HUES48 (cell line): ENCODE results near the gene BCAS1.

ENCODE experiments used
- H3K27ac ChIP-seq: one replicate; pipeline ENCODE4 v1.7.0; 2013; ENCODE audit warnings: low read depth, low read length, inconsistent platforms
- H3K27me3 ChIP-seq: 2 replicates; pipeline ENCODE4 v1.6.1; 2013; ENCODE audit warnings: mild to moderate bottlenecking, low read length; ENCODE audit not compliant: control insufficient read depth, insufficient read depth
- H3K36me3 ChIP-seq: 2 replicates; pipeline ENCODE4 v1.6.1; 2013; ENCODE audit warnings: low read length; ENCODE audit not compliant: control insufficient read depth, insufficient read depth
- H3K4me1 ChIP-seq: 2 replicates; pipeline ENCODE4 v1.6.1; 2013; ENCODE audit warnings: mild to moderate bottlenecking, low read length; ENCODE audit not compliant: control insufficient read depth, insufficient read depth
- H3K4me3 ChIP-seq: 2 replicates; pipeline ENCODE4 v1.5.1; 2013; ENCODE audit warnings: mild to moderate bottlenecking, low read depth, low read length
- H3K9ac ChIP-seq: 2 replicates; pipeline ENCODE4 v1.6.1; 2013; ENCODE audit warnings: mild to moderate bottlenecking, low read depth, low read length, moderate library complexity
- H3K9me3 ChIP-seq: 2 replicates; pipeline ENCODE4 v1.6.1; 2013; ENCODE audit warnings: low read length; ENCODE audit not compliant: control insufficient read depth, insufficient read depth

The BCAS1 gene

GRCh38 chr20:53900380-53900999, 169.9 kb downstream of the BCAS1 start:
- peaks cover 42% of the 10 kb centered on the region for H3K4me1 ChIP-seq
- H3K27ac ChIP-seq: peak overlapping the region; percentile 52

DNA sequence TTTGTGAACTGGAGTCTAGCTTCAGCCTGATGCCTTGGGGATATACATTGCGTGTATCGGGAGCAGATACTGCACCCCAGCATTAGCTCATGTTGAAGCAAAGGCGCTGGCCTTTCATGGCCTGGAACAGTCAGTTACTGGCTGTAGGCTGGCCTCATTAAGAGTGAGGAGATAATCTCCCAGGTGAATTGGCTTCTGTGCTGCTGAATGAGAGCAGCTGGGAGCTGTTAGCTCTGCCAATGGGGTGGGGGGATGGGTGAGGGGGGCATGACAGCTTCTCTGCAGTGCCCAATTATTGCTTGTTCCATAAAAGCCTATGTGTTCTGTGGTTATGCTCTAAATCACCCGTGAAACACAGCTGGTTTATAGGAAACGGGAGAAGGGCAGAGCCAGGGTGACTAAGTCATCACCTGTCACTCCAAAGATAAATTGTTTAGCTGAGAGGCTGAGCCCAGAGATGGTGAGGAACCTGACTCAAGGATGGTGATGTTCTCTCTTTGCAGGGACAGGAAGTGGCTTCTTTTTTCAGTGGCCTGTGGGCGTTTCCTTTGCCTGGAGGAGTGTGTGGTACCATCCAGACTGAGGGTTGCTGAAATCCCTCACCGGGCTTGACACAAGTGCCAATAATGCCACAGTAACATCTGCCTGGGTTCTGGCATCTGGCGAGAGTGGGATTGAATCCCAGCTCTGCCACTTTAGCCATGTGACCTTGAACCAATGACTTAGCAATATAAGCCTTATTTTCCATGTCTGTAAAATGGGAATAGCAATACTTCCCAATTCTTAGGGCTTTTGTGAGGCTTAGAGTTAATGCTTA, 170.8 kb downstream of the BCAS1 start:
- no peak overlapping the region for H3K4me3 ChIP-seq
- H3K27me3 ChIP-seq: no peaks in the 10 kb centered on the region
- H3K27ac ChIP-seq: no peak overlapping the region
- no peaks in the 10 kb centered on the region for H3K9me3 ChIP-seq
- no peak overlapping the region; the same call in 1 of the 2 replicates for H3K9ac ChIP-seq
- H3K36me3 ChIP-seq: no peaks in the 10 kb centered on the region
- peaks cover 42% of the 10 kb centered on the region for H3K4me1 ChIP-seq

More at GRCh38 chr20:53900380-53900999, 169.9 kb downstream of the BCAS1 start:
- no peak overlapping the region for H3K9ac ChIP-seq
- no peaks in the 10 kb centered on the region for H3K9me3 ChIP-seq
- H3K4me3 ChIP-seq: no peak overlapping the region
- no peaks in the 10 kb centered on the region for H3K36me3 ChIP-seq
- no peaks in the 10 kb centered on the region for H3K27me3 ChIP-seq

DNA sequence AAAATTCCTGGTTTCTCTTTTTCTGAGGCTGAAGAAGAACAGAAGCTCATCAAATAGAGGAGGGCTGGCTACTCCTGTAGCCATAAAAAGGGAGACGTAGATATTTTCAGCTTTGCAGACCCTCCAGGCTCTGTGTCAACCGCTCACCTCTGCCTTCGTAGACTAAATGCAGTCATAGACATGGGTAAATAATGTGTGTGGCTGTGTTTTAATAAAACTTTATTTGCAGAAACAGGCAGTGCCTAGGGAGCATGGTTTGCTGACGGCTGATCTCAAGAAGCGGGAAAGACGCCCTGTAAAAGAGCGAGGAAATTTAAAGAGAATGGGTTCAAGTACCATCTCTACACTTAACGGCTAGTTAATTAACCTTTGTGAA, 171.8 kb downstream of the BCAS1 start:
- no peak overlapping the region for H3K9ac ChIP-seq
- H3K4me1 ChIP-seq: peaks cover 42% of the 10 kb centered on the region
- H3K36me3 ChIP-seq: no peaks in the 10 kb centered on the region
- H3K27ac ChIP-seq: peak overlapping the region; percentile 58
- no peaks in the 10 kb centered on the region for H3K9me3 ChIP-seq
- H3K27me3 ChIP-seq: no peaks in the 10 kb centered on the region
- no peak overlapping the region for H3K4me3 ChIP-seq

- H3K4me1 ChIP-seq: peaks cover 45% of the 10 kb centered on the region
- H3K9ac ChIP-seq: no peak overlapping the region
- H3K4me3 ChIP-seq: no peak overlapping the region
- H3K9me3 ChIP-seq: no peaks in the 10 kb centered on the region
- no peaks in the 10 kb centered on the region for H3K27me3 ChIP-seq
- peak overlapping the region; percentile 58 for H3K27ac ChIP-seq
- H3K36me3 ChIP-seq: no peaks in the 10 kb centered on the region
These were observed 172.4 kb downstream of the BCAS1 start for GRCh38 chr20:53897884-53898555.

DNA sequence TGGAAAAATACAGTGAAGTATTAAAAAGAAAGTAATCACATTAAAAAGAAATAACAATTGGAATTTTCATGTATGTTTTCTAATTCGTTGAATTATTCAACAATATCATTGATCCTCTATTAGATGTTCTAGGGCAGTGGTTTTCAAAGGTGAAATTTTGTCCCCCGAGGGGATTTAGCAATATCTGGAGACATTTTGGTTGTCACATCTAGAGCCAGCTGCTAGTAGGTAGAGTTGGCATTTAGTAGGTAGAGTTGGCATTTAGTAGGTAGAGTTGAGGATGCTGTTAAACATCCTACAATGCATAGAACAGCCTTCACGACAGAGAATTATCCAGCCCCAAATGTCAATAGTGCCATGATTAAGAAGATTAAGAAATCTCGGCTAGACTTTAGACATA, 173.7 kb downstream of the BCAS1 start:
- Histone ChIP-seq H3K4me3 (no peak overlapping the region), H3K27me3 (no peaks in the 10 kb centered on the region)

GRCh38 chr20:53896041-53896440, 174.4 kb downstream of the BCAS1 start:
- H3K27ac ChIP-seq: no peak overlapping the region
- peaks cover 39% of the 10 kb centered on the region for H3K4me1 ChIP-seq
- H3K9ac ChIP-seq: no peak overlapping the region

More for the DNA sequence above, 173.7 kb downstream of the BCAS1 start:
- Histone ChIP-seq H3K9ac (no peak overlapping the region), H3K36me3 (no peaks in the 10 kb centered on the region), H3K27ac (no peak overlapping the region), H3K4me1 (peaks cover 45% of the 10 kb centered on the region), H3K9me3 (no peaks in the 10 kb centered on the region)

GRCh38 chr20:53895385-53895755, 175.0 kb downstream of the BCAS1 start:
- H3K4me1 ChIP-seq: peaks cover 32% of the 10 kb centered on the region
- no peaks in the 10 kb centered on the region for H3K27me3 ChIP-seq
- no peak overlapping the region for H3K9ac ChIP-seq
- H3K27ac ChIP-seq: no peak overlapping the region
- no peaks in the 10 kb centered on the region for H3K36me3 ChIP-seq
- no peaks in the 10 kb centered on the region for H3K9me3 ChIP-seq
- no peak overlapping the region for H3K4me3 ChIP-seq

More at GRCh38 chr20:53896041-53896440, 174.4 kb downstream of the BCAS1 start:
- H3K9me3 ChIP-seq: no peaks in the 10 kb centered on the region
- H3K4me3 ChIP-seq: no peak overlapping the region
- H3K27me3 ChIP-seq: no peaks in the 10 kb centered on the region
- no peaks in the 10 kb centered on the region for H3K36me3 ChIP-seq

DNA sequence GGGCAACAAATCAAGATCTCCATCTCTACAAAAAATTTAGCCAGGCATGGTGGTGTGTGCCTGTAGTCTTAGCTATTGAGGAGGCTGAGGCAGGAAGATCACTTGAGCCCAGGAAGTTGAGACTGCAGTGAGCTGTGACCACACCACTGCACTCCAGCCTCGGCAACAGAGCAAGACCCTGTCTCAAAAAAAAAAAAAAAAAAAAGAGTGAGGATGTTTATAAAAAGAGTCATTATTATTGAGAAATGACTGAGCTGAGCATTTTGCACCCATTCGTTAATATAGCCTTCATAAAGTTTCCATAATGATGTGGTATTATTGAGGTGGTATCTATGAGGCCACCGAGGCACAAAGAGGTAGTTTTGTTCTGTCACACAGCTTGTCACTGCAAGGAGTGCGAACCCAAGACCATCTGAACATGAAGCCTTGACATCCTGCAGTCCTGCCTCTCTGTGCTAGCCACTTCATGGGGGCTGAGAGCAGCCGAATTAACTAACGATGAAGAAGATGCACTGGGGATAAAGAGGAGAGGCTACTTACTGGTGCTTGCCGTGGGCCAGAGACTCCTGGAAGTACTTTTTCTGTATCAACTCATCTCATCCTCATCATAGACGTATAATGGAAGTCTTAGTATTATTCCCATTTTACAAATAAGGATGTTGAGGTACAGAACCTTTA, 175.5 kb downstream of the BCAS1 start:
- Histone ChIP-seq H3K4me1 (peaks cover 27% of the 10 kb centered on the region), H3K36me3 (no peaks in the 10 kb centered on the region), H3K9ac (no peak overlapping the region), H3K9me3 (no peaks in the 10 kb centered on the region), H3K27ac (no peak overlapping the region), H3K4me3 (no peak overlapping the region), H3K27me3 (no peaks in the 10 kb centered on the region)
